Anterior cingulate cortex (tissue), 58 donors: ENCODE measurements around the gene TRPC4AP.
"Not testable (repeated sequence)": the region's sequence is repeated elsewhere in the genome, so short reads cannot be mapped to it uniquely, and the experiment has no call there.

Experiments
- DNase-seq, 58 donors: peaks; one replicate each; lab custom pipeline; 2025; lab: John Stamatoyannopoulos, UW

The TRPC4AP gene

GRCh38 chr20:35106827-35107380, 14.3 kb upstream of the TRPC4AP start:
- no peak for DNase-seq

- DNase-seq, result no peak
Observed at GRCh38 chr20:35104685-35105295, 12.2 kb upstream of the TRPC4AP start.

- no peak for DNase-seq
Observed at GRCh38 chr20:35101620-35102019, 9.0 kb upstream of the TRPC4AP start.

GRCh38 chr20:35093267-35093884, 769 bp upstream of the TRPC4AP start:
- no peak for DNase-seq

- DNase-seq, result peak in 5 of 58 donors; percentile 34 to 62 (median 41)
Observed at GRCh38 chr20:35091816-35092523, 637 bp downstream of the TRPC4AP start.

GRCh38 chr20:35088231-35089145, 4.1 kb downstream of the TRPC4AP start:
- DNase-seq, result no peak

- no peak for DNase-seq
Observed at GRCh38 chr20:35087791-35088190, 4.8 kb downstream of the TRPC4AP start.

GRCh38 chr20:35087355-35087754, 5.3 kb downstream of the TRPC4AP start:
- DNase-seq, result no peak

- no peak for DNase-seq
Observed at GRCh38 chr20:35085477-35086225, 7.0 kb downstream of the TRPC4AP start.

GRCh38 chr20:35084998-35085397, 7.6 kb downstream of the TRPC4AP start:
- no peak for DNase-seq

- DNase-seq, result not testable (repeated sequence)
Observed at GRCh38 chr20:35080348-35080642, 12.3 kb downstream of the TRPC4AP start.

GRCh38 chr20:35079472-35080347, 12.9 kb downstream of the TRPC4AP start:
- DNase-seq, result no peak

- DNase-seq, result no peak
Observed at GRCh38 chr20:35077872-35078271, 14.7 kb downstream of the TRPC4AP start.

GRCh38 chr20:35077341-35077740, 15.3 kb downstream of the TRPC4AP start:
- no peak for DNase-seq

- not testable (repeated sequence) for DNase-seq
Observed at GRCh38 chr20:35071436-35072153, 21.0 kb downstream of the TRPC4AP start.

GRCh38 chr20:35066194-35066593, 26.4 kb downstream of the TRPC4AP start:
- DNase-seq, result no peak

- DNase-seq, result no peak
Observed at GRCh38 chr20:35065181-35065580, 27.4 kb downstream of the TRPC4AP start.

- no peak for DNase-seq
Observed at GRCh38 chr20:35063168-35063567, 29.4 kb downstream of the TRPC4AP start.
